Astrocyte of the spinal cord (primary cell): ENCODE measurements around the gene SLC8A1.

Experiments
- DNase-seq: peaks from one replicate; pipeline ENCODE4 v3.0.0; 2011; ENCODE audit warnings: low read depth, low spot score
- H3K4me3 ChIP-seq: 2 replicates; pipeline ENCODE4 v1.5.1; 2011; ENCODE audit warnings: low read depth, mild to moderate bottlenecking, low read length, moderate library complexity
- in situ Hi-C: cut with HindIII; loops from 2 replicates; pipeline ENCODE4 v1.10.0; 2017; ENCODE audit warnings: low sequenced_read_pairs
- TF ChIP-seq, protein P1 (sequence below): IDR thresholded peaks from 2 replicates; pipeline ENCODE4 v1.5.1; 2012; ENCODE audit warnings: low read depth, mild to moderate bottlenecking, low read length, inconsistent platforms

The SLC8A1 gene

DNA sequence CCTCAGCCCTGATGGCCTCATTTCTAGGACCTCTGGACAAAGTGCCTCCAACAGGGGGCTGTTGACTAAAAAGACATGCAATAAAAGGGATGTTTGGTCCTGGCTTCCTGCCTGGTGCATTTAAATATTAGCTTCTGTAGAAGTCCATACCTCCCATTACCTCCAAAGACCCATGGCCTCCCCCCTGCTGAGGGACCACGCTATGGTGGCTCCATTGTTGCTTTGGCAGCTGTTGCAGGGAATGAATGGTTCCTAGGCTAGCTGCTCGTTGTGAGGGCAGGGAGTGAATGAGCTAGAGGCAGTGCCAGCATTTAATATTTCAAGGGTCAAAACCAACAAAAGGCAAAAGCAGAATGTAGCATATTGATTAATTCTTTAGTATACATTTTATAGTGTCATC is 285.9 kb downstream of the SLC8A1 start:
- in situ Hi-C loops = no loop called here
- no peak for DNase-seq
- H3K4me3 ChIP-seq = no peak overlapping the region
- TF ChIP-seq, protein P1, sequence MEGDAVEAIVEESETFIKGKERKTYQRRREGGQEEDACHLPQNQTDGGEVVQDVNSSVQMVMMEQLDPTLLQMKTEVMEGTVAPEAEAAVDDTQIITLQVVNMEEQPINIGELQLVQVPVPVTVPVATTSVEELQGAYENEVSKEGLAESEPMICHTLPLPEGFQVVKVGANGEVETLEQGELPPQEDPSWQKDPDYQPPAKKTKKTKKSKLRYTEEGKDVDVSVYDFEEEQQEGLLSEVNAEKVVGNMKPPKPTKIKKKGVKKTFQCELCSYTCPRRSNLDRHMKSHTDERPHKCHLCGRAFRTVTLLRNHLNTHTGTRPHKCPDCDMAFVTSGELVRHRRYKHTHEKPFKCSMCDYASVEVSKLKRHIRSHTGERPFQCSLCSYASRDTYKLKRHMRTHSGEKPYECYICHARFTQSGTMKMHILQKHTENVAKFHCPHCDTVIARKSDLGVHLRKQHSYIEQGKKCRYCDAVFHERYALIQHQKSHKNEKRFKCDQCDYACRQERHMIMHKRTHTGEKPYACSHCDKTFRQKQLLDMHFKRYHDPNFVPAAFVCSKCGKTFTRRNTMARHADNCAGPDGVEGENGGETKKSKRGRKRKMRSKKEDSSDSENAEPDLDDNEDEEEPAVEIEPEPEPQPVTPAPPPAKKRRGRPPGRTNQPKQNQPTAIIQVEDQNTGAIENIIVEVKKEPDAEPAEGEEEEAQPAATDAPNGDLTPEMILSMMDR = no peak

DNA sequence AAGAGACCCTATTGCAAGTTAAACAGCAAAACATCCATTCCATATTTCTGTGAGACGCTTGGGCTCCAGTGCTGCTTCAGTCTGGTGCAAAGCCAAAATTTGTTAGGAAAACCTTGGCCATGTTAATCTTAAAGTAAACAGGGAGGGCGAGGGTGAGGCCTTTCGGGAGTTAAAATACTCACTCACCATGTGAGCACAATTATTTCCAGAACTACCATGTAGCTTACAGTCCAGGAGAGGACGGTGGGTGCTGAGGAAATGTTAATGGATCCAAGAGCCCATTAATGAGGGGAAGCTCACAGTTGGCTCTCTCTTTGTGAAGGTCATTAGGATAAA is 286.4 kb downstream of the SLC8A1 start:
- no peak overlapping the region for H3K4me3 ChIP-seq
- TF ChIP-seq, protein P1 = no peak
- in situ Hi-C loops = no loop called here
- no peak for DNase-seq

DNA sequence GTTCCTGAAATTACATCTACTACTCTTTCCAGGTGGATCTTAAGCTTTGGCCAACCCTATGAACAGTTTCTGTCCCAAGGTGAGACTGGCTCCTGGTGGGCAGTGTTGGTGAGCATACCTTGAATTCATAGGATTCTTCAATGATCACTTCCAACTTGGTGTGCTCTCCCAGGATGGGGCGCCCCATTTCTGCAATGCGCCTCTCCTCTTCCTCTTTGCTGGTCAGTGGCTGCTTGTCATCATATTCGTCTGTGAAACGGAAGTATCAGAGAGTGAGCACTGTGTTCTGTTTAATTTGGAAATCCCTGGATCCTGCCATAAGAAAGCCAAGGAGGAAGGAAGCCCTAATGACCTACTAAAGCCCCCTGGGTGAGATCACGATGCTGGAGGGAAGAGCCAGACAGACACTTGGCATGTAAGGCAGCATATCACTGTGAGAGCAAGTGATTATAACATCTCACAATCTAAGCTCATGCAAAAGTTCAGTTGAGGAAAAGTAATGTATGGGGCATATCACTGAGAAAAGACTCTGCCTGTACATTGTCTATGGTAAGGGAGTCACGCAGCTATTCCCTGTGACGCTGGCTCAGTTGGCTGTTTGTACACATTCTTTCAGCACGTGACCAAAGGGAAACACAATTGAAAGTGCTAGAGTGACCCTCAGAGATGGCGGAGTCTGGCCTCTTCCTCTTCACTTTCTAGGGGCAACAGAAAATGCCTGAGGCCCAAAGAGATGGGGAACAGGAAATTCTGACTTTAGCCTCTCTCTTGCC is 287.0 kb downstream of the SLC8A1 start:
- H3K4me3 ChIP-seq = no peak overlapping the region
- TF ChIP-seq, protein P1 = no peak
- DNase-seq = no peak
- in situ Hi-C loops = no loop called here

- H3K4me3 ChIP-seq = no peak overlapping the region
- in situ Hi-C loops = no loop called here
- TF ChIP-seq, protein P1 = no peak
- no peak for DNase-seq
These were observed 289.9 kb downstream of the SLC8A1 start for GRCh38 chr2:40161986-40162385.

- in situ Hi-C loops = no loop called here
- DNase-seq = no peak
- TF ChIP-seq, protein P1 = no peak
- H3K4me3 ChIP-seq = no peak overlapping the region
These were observed 291.1 kb downstream of the SLC8A1 start for GRCh38 chr2:40160751-40161218.

- TF ChIP-seq, protein P1 = no peak
- DNase-seq = no peak
- in situ Hi-C loops = no loop called here
- no peak overlapping the region for H3K4me3 ChIP-seq
These were observed 292.6 kb downstream of the SLC8A1 start for GRCh38 chr2:40159333-40159732.
